AG20443 (cell line): ENCODE measurements around the gene BANK1.

Source experiments
- DNase-seq: peaks from one replicate; pipeline ENCODE4 v3.0.0; 2012; ENCODE audit warnings: low spot score, mixed read lengths

The BANK1 gene

GRCh38 chr4:102120846-102121245, 330.3 kb downstream of the BANK1 start:
- no peak for DNase-seq
